NOMO-1 (cell line): ENCODE data around the gene GTPBP1.

Experiments used
- DNase-seq, 2 experiments: peaks; one replicate each; lab custom pipeline; 2025; ENCODE audit not compliant: unreplicated experiment in 2 of 2; lab: John Stamatoyannopoulos, UW

GTPBP1 gene

DNA sequence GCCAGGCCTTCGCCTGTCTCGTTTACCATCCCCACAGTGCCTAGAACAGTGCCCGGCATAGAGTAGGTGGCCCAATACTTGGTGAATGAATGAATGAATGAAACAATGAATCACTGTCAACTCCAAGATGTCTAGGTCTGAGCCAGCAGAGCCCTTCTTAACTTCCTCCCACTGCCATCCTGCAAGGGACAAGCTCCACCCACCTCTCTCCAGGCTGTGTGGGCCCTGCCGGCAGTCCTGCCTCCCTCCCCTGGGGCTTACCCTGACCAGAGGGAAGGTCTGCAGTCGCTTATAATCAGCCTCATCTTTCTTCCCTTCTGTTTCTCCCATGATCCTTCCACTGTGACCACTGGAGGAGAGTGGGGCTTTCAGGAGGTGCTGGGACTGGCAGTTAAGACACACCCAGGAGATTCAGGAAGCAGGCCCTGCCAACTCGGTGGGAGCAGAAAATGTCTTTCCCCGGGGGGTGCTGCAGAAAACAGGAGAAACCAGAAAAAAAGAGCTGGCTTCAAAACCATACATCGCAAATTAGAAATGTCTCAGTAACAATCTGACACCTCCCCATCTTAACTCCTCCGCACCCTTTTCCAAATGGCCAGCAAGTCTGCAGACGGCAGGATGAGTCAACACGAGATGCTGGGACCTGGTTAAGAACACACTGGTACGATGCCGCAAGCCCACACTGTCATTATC lies 76.8 kb downstream of the GTPBP1 start:
- DNase-seq, result peak; percentile 16 to 42
